Tibial nerve (tissue), 4 donors: ENCODE results near the gene KLHL35.

ENCODE experiments used
- CTCF ChIP-seq, 5 experiments: fragments of 200-600 bp in 3 of 5; fragments of 450-650 bp in 2 of 5; sonication (generic) in 3 of 5; IDR thresholded peaks; one replicate each; pipeline ENCODE4 v1.5.1; 2016 to 2019; ENCODE audit warnings: antibody characterized with exemption in 5 of 5, mild to moderate bottlenecking in 3 of 5, moderate library complexity in 2 of 5
- EP300 ChIP-seq, 2 donors: sonication (generic); formaldehyde crosslinking; IDR thresholded peaks; one replicate each; pipeline ENCODE4 v1.6.1; 2017; ENCODE audit warnings: antibody characterized with exemption in 2 of 2, mild to moderate bottlenecking in 1 of 2
- POLR2A ChIP-seq, 2 donors: fragments of 450-650 bp; IDR thresholded peaks; one replicate each; pipeline ENCODE4 v1.6.1; 2017; ENCODE audit warnings: antibody characterized with exemption in 2 of 2, mild to moderate bottlenecking in 2 of 2, moderate library complexity in 2 of 2

DNA sequence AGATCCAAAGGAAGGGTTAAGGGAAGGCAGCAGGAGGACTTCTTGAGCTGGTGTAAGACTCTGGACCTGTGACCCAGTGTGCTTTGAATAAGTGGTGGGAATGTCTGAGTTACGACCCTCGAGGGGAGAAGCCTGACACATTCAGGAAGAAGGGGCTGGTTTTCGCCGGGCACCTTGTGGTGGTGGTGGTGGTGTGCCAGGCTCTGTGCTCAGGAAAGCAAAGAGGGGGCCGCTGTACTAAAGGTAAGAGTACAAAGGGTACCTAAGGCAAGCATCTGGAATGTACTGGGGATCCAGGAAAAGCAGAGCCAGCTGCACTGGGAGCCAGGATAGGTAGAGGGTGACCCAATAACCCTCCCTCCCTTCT, 6.3 kb downstream of the KLHL35 start:
- TF ChIP-seq CTCF (IDR thresholded peaks at IDR 0.05): no peak
- TF ChIP-seq POLR2A (IDR thresholded peaks at IDR 0.05): no peak
- no peak for TF ChIP-seq EP300 (IDR thresholded peaks at IDR 0.05)
